HG03565 (cell line): ENCODE data around the gene ZNF302.
A peak's percentile ranks its signal among the peaks of the same experiment; 100 is the strongest.
"Not testable (repeated sequence)": the region's sequence is repeated elsewhere in the genome, so short reads cannot be mapped to it uniquely, and the experiment has no call there.

Experiments
- ATAC-seq: cut with Tn5 transposase; IDR thresholded peaks from one replicate; pipeline ENCODE4 v1.9.1; 2021; ENCODE audit warnings: mild to moderate bottlenecking, moderate library complexity; ENCODE audit not compliant: unreplicated experiment

The ZNF302 gene

DNA sequence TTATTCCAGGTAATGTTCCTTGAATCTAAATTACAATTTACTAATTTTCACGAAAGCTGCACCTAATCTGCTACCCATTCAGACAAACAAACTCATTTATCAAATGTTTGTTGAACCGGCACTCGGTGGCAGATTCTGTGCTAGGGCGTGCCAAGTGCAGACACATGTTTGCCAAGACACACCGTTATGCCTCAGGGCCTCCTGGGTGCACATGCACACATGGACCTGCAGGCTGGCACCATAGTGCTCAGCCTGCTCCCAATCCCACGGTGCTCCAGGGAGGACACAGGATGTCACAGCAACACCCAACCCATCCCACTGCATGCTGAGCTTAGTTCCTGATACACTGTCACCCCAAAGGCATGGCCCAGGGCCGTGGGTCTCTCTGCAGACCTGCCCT lies 8.2 kb upstream of the ZNF302 start:
- ATAC-seq = no peak

DNA sequence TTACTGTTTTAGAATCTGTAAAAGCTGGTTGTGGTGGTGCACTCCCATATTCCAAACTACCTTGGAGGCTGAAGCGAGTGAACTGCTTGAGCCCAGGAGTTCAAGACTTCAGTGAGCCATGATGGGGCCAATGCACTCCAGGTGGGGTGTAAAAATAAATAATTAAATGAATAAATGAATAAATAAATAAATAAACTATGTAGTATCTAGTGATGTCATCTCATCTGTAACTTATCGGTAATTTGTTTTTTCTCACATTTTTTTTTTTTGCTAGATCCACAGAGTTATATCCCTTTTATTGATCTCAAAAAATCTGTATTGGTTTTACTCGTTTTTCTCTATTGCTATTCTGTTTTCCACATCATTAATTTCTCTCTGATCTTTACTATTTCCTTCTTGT lies 5.5 kb upstream of the ZNF302 start:
- no peak for ATAC-seq

DNA sequence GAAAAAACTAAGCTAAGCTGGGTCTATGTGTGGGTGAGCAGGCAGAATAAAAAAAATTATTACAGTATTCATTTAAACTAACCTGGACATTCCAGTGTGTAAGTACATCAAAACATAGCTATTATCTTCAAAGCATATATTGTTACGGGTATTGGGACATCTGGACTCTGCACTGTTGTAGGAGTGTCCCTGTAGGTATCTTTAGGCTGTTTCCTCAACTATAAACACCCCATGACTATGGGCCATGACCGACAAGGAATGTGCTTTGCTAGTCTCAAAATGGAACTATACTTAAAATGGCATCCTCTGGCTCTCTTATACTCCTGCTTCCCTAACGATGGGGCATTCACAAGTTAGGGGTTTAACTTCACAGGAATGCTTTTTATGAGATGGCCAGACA lies 3.9 kb upstream of the ZNF302 start:
- ATAC-seq = no peak

GRCh38 chr19:34675250-34675649 lies 2.2 kb upstream of the ZNF302 start:
- ATAC-seq = no peak

- no peak for ATAC-seq
Observed at GRCh38 chr19:34675919-34676318, 1.6 kb upstream of the ZNF302 start.

DNA sequence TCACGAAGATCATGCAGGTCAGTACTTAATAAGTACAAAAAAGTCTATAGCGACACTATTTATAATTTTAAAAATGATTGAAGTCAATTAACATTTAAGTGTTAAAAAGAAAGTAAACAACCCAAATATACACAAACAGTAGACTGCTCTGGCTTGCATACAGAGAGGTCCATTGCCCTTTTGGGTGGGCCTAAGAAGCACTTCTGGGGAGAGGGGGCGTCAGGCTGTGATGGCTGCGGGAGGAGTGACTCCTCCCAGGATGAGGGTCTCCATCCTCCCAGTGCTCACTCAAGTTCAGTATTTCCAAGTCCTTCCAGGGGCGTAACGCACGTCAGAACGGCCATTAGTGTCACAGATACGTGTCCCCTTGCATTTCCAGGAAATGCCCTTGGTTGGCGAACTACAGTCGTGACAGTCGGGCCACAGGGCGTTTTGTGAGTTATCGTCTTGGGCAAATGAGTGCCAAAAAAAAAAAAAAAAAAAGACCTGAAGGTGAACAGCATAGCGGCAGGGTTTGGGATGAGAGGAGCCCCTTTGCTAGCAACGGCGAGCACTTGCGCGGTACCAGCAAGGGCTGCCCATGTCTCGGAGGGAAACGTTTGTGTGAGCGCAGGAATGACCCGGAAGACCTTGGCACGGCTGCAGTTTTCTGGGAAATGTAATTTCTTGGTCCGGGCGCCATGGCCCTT lies 637 bp upstream of the ZNF302 start, which contains the start of gene SCGB2B2:
Gene SCGB2B2, minus strand, starts transcription at position 463 of the 689 bp plus-strand sequence. CDS start 82,596 bp downstream, outside the sequence.
- ATAC-seq = peak; percentile 35

DNA sequence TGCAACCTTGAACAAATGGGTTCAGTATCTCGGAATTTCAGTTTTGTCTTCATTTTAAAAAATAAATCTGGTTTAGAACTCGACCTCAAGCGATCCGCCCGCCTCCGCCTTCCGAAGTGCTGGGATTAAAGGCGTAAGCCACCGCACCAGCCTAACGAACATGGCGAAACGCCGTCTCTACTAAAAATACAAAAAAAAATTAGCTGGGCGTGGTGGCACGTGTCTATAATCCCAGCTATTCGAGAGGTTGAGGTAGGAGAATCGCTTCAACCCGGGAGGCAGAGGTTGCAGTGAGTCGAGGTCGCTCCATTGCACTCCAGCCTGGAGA lies 571 bp downstream of the ZNF302 start:
- ATAC-seq = no peak

DNA sequence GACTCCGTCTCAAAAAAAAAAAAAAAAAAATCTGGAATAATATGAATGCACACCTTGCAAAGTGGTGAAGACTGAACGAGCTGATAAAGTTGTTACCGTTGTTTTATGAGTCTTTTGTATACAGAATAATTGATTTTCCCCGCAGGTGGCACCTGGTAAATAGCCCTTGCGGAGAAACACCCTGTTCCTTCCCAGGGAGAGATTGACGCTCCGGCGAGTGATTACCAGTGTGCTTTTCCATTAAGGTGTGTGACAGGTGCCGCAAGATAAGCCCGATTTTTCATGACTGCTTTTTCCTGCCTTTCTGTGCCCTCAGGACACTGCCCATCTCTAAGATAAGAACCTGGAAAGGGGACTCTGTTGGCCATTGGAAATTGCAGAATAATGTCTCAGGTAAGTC lies 943 bp downstream of the ZNF302 start:
- ATAC-seq = no peak

DNA sequence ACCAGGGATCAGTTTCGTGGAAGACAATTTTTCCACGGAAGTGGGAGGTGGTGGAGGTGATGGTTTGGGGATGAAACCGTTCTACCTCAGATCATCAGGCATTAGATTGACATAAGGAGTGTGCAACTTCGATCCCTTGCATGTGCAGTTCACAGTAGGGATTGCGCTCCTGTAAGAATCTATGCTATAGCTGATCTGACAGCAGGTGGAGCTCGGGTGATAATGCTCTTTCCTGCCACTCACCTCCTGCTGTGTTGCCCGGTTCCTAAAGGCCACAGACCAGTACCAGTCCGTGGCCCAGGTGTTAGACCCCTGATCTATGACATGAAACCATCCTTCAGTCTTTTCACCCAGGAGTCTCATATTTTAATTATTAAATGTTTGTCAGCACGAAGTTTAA lies 4.0 kb downstream of the ZNF302 start:
- ATAC-seq = no peak

DNA sequence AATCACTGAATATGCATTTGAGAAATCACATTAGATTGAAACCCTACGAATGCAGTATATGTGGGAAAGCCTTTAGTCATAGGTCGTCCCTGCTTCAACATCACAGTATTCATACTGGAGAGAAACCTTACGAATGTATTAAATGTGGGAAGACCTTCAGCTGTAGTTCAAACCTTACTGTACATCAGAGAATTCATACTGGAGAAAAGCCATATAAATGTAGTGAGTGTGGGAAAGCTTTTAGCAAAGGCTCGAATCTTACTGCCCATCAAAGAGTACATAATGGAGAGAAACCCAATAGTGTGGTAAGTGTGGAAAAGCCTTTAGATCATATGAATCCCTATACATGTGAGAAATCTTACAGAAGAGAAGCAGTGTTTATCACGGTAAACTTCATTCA lies 7.8 kb downstream of the ZNF302 start:
- not testable (repeated sequence) for ATAC-seq

DNA sequence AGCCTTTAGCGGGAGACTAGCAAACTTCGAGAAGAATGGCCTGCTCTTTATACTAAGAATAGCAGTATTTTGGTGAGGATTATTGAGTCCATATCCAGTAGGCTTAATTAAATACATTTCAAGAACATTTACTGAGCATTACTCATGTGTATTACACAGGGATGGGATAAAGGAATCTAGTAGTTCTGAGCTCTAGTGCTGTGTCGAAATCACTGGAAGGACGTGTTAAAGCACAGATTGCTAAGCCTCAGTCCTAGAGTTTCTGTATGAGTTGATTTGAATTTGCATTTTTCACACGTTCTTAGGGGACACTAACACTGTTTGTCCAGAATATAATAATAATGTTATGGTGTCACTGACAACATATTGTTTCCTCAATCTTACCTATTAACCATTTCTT lies 9.0 kb downstream of the ZNF302 start:
- ATAC-seq = no peak

DNA sequence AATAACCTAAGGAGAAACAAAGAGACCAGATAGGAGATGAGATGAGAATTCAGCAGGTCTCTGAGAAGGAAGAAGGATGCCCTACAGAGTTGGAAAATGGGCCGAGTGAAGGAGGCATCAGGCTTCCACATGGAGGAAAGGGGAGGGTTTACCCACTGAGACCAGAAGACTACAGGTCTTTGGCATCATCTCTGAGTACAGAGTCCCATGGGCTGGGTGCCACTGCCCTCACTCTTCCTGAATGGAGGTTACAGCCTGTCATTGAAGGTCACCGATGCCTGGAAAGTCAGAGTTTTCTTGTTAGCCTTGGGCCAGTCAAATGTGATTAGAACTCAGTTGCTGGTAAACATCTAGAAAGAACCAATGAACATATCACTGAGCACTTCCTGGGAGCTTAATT lies 9.9 kb downstream of the ZNF302 start:
- ATAC-seq = no peak

- no peak for ATAC-seq
Observed at GRCh38 chr19:34688592-34688991, 11.1 kb downstream of the ZNF302 start.

DNA sequence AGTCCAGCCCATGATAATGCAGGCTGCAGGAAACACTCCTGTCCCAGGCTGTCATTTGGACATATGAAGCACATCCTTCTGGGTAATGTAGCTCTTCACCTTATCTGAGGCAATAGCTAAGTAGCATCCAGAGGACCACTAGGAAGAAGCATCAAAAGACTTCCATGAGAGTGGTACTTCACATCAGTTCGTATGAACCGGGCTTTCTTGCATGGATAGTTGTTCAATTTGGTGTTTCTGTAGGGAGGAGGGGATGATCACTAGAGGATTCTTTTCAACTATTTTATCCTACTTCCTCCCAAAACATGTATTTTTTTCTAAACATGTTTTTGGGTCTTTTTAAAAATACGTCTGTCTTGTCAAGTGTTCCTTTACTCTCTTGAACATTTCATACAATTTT lies 12.9 kb downstream of the ZNF302 start:
- no peak for ATAC-seq

- ATAC-seq = no peak
Observed at GRCh38 chr19:34692549-34692948, 15.1 kb downstream of the ZNF302 start.

- no peak for ATAC-seq
Observed at GRCh38 chr19:34707661-34708060, 30.2 kb downstream of the ZNF302 start.

DNA sequence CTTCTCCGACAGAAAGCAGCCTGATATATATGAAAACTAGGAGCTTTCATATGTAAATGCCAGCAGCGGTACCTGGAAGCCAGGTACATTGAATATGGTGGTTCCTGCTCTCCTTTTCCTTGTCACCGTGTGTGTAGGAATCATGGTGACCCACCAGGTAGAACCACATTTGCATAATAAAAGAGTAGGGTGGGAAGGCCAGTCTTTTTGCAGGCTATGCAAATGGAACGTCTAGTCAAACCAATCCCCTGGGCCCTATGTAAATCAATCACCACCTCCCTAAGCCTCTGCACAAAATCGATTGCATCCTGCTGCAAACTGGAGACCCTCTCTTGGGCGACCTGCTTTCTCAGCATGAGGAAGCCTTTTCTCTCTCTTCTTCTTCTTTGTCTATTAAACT lies 34.4 kb downstream of the ZNF302 start:
- ATAC-seq = no peak

DNA sequence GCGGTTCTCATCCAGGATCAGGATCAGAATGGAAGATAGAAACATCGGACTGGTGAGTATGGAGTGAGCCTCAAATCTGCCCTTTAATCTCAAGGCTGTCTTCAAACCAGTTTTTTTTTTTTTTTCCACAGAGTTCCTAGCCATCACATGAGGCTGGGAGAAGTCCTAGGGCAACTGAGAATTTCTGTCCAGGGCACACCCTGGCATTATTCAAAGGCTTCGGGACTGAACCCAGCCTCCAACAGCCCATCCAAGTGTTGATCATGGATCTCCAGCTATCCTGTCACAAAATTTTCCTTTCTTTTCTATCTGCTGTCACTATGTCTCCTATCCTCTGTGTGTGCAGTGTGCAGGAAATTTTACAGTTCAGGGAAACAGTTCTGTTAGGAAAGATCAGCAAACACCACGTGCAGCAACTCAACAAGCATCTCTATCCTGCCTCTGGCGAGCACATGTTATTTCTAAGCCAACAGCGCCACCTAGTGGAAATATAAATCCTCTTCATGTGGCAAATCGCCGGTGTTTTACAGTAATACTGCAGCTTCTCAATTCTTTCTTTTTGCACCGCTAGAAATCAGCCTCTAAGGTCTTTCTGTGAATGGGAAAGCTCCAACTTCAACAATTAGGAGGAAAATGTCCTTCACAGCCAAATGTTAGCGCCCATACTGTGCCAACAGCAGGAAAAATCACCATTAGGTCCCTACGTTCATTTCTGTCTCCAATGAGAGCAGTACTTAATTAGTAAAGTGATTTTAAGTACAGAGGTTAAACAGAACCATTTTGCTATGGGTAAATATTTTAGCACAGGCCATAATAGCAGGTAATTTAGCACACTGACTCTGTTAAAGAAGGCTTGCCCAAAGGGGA lies 35.1 kb downstream of the ZNF302 start:
- no peak for ATAC-seq

DNA sequence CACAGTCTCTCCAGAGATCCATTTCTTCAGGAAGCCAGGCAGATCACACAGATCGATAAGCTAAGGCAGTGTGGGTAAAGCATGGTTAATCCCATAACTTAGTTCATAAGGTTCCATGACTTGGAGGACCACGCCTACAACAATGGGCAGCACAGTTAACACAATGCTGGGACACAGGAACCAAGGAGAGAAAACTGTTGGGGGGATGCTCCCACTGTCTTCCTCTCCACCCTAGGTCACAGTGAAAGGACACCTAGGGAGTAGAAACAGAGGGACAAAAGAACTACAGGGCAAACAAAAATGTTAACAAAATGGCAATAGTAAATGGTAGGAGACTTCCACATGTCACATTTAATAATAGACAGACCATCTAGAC lies 35.8 kb downstream of the ZNF302 start:
- no peak for ATAC-seq

DNA sequence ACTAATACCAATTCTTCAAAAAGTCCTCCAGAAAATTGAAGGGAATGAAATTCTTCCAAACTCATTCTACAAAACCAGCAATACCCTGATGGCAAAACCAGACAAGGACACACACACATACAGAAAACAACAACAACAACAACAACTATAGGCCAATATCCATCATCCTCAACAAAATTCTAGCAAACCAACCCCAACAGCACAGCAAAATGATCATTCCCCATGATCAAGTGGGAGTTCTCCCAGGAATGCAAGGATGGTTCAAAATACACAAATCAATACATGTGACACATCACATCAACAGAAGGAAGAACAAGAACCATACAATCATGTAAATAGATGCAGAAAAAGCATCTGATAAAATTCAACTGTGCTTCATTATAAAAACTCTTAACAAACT lies 37.9 kb downstream of the ZNF302 start:
- ATAC-seq = no peak

DNA sequence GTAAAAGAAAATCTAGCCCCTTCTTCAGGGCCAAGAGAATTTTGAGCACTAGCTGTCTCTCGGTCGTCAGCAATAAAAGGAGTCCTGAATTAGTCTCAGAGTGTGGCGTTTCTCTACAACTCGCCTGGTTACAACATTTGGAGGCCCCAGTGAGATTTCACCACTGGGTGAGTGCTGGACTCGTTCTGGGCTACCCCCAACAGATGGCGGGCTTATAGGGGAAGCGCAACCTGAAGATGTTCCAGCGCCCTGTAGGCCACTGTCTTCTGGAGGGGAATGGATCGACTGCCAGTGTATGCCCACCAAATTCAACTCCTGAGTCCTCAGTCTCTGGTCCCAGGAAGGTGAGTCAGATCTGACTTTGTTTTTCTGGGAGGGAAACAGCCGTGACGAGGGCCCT lies 44.9 kb downstream of the ZNF302 start:
- ATAC-seq = no peak

GRCh38 chr19:34725400-34725799 lies 47.9 kb downstream of the ZNF302 start:
- no peak for ATAC-seq
